ENCODE measurements around the gene TAS2R40. TPM values are rescaled to one million over a fixed set of nuclear protein-coding genes. Genes with fewer than 3 reads are reported as not detected.

TAS2R40 gene
- total RNA-seq, 2 donors from 2014 or later: not detected

DNA sequence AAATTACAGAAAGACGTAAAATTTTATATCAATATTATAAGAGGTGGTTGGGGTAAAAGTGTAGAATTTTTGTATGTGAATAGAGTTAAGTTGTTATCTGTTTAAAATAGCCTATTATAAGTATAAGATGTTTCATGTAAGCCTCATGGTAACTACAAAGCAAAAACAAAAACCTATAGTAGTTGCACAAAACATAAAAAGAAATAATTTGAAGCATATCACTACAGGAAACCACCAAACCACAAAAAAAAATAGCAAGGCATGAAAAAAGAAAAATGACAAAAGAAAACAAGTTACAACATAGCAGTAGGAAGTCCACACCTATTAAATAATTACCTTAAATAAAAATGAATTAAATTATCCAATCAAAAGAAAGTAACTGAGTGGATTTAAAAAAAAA, 29.0 kb downstream of the TAS2R40 start:
- TF ChIP-seq, protein P1, sequence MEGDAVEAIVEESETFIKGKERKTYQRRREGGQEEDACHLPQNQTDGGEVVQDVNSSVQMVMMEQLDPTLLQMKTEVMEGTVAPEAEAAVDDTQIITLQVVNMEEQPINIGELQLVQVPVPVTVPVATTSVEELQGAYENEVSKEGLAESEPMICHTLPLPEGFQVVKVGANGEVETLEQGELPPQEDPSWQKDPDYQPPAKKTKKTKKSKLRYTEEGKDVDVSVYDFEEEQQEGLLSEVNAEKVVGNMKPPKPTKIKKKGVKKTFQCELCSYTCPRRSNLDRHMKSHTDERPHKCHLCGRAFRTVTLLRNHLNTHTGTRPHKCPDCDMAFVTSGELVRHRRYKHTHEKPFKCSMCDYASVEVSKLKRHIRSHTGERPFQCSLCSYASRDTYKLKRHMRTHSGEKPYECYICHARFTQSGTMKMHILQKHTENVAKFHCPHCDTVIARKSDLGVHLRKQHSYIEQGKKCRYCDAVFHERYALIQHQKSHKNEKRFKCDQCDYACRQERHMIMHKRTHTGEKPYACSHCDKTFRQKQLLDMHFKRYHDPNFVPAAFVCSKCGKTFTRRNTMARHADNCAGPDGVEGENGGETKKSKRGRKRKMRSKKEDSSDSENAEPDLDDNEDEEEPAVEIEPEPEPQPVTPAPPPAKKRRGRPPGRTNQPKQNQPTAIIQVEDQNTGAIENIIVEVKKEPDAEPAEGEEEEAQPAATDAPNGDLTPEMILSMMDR (conservative IDR thresholded peaks at IDR 0.05): no peak
- H3K27me3 Mint-ChIP-seq (ENCODE audit: insufficient read depth): peaks cover 10% of the 10 kb centered on the region

DNA sequence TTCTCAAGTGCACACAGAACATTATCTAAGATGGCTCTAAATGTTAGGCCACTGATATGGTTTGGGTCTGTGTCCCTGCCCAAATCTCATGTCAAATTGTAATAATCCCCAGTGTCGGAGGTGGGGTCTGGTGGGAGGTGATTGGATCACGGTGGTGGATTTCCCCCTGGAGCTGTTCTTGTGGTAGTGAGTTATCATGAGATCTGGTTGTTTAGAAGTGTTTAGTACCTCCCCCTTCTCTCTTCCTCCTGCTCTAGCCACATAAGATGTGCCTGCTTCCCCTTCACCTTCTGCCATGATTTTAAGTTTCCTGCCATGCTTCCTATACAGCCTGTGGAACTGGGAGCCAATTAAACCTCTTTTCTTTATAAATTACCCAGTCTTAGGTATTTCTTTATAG, 30.2 kb downstream of the TAS2R40 start:
- H3K36me3 ChIP-seq (ENCODE audit: control insufficient read depth, insufficient read depth, low read length): no peaks in the 10 kb centered on the region
- Mint-ChIP-seq H3K4me1 (no peaks in the 10 kb centered on the region), H3K4me3 (no peak overlapping the region), H3K27me3 (ENCODE audit: insufficient read depth) (peaks cover 5% of the 10 kb centered on the region), H3K36me3 (ENCODE audit: low read depth) (no peaks in the 10 kb centered on the region), H3K9me3 (peaks cover 12% of the 10 kb centered on the region), H3K27ac (no peak overlapping the region)
- TF ChIP-seq, protein P1 (conservative IDR thresholded peaks at IDR 0.05): no peak
- 100% methylated on average over 1 of the region's 2 CpGs; no CpG with 5 or more reads in 1 of the 2 experiments for WGBS, 2 experiments (ENCODE audit: insufficient coverage in 1 of 2, insufficient read length in 1 of 2)
- no peak overlapping the region for H3K27ac ChIP-seq (ENCODE audit: low read depth, low read length)
- no peak overlapping the region for H3K4me3 ChIP-seq (ENCODE audit: low read length)
- H3K4me1 ChIP-seq (ENCODE audit: control insufficient read depth, insufficient read depth, low read length): no peaks in the 10 kb centered on the region
- H3K9ac ChIP-seq (ENCODE audit: extremely low read depth, low read length, poor library complexity, severe bottlenecking): no peak overlapping the region
- H3K27me3 ChIP-seq (ENCODE audit: control insufficient read depth, insufficient read depth, low read length, poor library complexity, severe bottlenecking): no peaks in the 10 kb centered on the region
- H3K9me3 ChIP-seq (ENCODE audit: control insufficient read depth, low read length): peaks cover 11% of the 10 kb centered on the region
- no peak for DNase-seq

More for the DNA sequence above, 29.0 kb downstream of the TAS2R40 start:
- WGBS, 2 experiments (ENCODE audit: insufficient coverage in 1 of 2, insufficient read length in 1 of 2): no CpG with 5 or more reads among the region's 1 CpG
- no peak overlapping the region for H3K4me3 Mint-ChIP-seq
- H3K36me3 ChIP-seq (ENCODE audit: control insufficient read depth, insufficient read depth, low read length): no peaks in the 10 kb centered on the region
- no peaks in the 10 kb centered on the region for H3K4me1 Mint-ChIP-seq
- no peak for DNase-seq
- no peak overlapping the region for H3K9ac ChIP-seq (ENCODE audit: extremely low read depth, low read length, poor library complexity, severe bottlenecking)
- no peak overlapping the region for H3K4me3 ChIP-seq (ENCODE audit: low read length)
- H3K27ac Mint-ChIP-seq: no peak overlapping the region
- no peaks in the 10 kb centered on the region for H3K27me3 ChIP-seq (ENCODE audit: control insufficient read depth, insufficient read depth, low read length, poor library complexity, severe bottlenecking)
- no peaks in the 10 kb centered on the region for H3K4me1 ChIP-seq (ENCODE audit: control insufficient read depth, insufficient read depth, low read length)
- peaks cover 12% of the 10 kb centered on the region for H3K9me3 Mint-ChIP-seq
- H3K9me3 ChIP-seq (ENCODE audit: control insufficient read depth, low read length): peaks cover 11% of the 10 kb centered on the region
- no peak overlapping the region for H3K27ac ChIP-seq (ENCODE audit: low read depth, low read length)
- H3K36me3 Mint-ChIP-seq (ENCODE audit: low read depth): no peaks in the 10 kb centered on the region

DNA sequence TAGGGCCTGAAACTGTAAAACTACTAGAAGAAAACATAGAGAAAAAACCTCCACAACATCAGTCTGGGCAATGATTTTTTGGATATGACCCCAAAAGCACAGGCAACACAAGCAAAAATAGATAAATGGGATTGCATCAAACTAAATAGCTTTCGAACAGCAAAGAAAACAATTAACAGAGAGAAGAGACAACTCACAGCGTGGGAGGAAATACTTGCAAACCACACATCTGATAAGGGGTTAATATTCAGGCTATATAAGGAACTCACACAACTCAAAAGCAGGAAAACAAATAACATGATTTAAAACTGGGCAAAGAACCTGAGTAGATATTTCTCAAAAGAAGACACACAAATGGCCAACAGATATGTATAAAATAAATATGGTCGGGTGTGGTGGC, 33.7 kb downstream of the TAS2R40 start:
- H3K36me3 ChIP-seq (ENCODE audit: control insufficient read depth, insufficient read depth, low read length): no peaks in the 10 kb centered on the region
- Mint-ChIP-seq H3K27ac (no peak overlapping the region), H3K27me3 (ENCODE audit: insufficient read depth) (peaks cover under 1% of the 10 kb centered on the region), H3K36me3 (ENCODE audit: low read depth) (no peaks in the 10 kb centered on the region), H3K9me3 (peaks cover 12% of the 10 kb centered on the region), H3K4me1 (no peaks in the 10 kb centered on the region), H3K4me3 (no peak overlapping the region)
- no peaks in the 10 kb centered on the region for H3K27me3 ChIP-seq (ENCODE audit: control insufficient read depth, insufficient read depth, low read length, poor library complexity, severe bottlenecking)
- no peak overlapping the region for H3K4me3 ChIP-seq (ENCODE audit: low read length)
- WGBS, 2 experiments (ENCODE audit: insufficient coverage in 1 of 2, insufficient read length in 1 of 2): 80 to 92% methylated on average over 1 to 3 of the region's 3 CpGs
- no peaks in the 10 kb centered on the region for H3K4me1 ChIP-seq (ENCODE audit: control insufficient read depth, insufficient read depth, low read length)
- DNase-seq: no peak
- H3K27ac ChIP-seq (ENCODE audit: low read depth, low read length): no peak overlapping the region
- H3K9ac ChIP-seq (ENCODE audit: extremely low read depth, low read length, poor library complexity, severe bottlenecking): no peak overlapping the region
- TF ChIP-seq, protein P1 (conservative IDR thresholded peaks at IDR 0.05): no peak
- peaks cover 11% of the 10 kb centered on the region for H3K9me3 ChIP-seq (ENCODE audit: control insufficient read depth, low read length)

All from endodermal cell (in vitro differentiated cells).